AG09319 (cell line): Measurements from ENCODE around the gene HK1.

Experiments used
- DNase-seq: peaks from one replicate; pipeline ENCODE4 v3.0.0-alpha.2; 2010; ENCODE audit warnings: low read depth; ENCODE audit errors: extremely low read depth
- TF ChIP-seq, protein P1 (sequence below): IDR thresholded peaks from 2 replicates; pipeline ENCODE4 v1.5.1; 2011; ENCODE audit warnings: low read depth, mild to moderate bottlenecking, inconsistent platforms, low read length, moderate library complexity

HK1 gene

DNA sequence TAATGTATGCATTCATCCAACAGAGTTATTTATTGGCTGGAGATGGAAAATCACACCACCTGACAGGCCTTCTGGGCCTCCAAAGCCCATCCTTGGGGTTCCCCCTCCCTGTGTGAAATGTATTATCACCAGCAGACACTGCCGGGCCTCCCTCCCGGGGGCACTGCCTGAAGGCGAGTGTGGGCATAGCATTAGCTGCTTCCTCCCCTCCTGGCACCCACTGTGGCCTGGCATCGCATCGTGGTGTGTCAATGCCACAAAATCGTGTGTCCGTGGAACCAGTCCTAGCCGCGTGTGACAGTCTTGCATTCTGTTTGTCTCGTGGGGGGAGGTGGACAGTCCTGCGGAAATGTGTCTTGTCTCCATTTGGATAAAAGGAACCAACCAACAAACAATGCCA lies 123.1 kb downstream of the HK1 start:
- DNase-seq, result no peak
- TF ChIP-seq, protein P1, sequence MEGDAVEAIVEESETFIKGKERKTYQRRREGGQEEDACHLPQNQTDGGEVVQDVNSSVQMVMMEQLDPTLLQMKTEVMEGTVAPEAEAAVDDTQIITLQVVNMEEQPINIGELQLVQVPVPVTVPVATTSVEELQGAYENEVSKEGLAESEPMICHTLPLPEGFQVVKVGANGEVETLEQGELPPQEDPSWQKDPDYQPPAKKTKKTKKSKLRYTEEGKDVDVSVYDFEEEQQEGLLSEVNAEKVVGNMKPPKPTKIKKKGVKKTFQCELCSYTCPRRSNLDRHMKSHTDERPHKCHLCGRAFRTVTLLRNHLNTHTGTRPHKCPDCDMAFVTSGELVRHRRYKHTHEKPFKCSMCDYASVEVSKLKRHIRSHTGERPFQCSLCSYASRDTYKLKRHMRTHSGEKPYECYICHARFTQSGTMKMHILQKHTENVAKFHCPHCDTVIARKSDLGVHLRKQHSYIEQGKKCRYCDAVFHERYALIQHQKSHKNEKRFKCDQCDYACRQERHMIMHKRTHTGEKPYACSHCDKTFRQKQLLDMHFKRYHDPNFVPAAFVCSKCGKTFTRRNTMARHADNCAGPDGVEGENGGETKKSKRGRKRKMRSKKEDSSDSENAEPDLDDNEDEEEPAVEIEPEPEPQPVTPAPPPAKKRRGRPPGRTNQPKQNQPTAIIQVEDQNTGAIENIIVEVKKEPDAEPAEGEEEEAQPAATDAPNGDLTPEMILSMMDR, result no peak

DNA sequence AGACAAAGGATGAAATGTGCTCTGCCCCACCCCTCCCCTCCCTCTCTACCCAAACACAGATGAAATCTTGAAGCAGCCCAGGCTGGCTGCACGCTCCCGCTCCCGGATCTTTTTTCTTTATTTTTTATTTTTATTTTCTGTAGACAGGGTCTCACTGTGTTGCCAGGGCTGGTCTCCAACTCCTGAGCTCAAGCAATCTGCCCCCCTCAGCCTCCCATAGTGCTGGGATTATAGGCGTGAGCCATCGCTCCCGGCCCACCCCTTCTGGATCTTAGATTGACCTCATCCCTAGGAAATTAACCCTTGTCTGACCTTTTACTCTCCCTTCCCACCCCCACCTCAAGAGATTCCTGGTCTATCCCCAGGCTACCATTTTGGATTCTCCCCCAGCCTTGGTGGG lies 124.1 kb downstream of the HK1 start:
- DNase-seq, result no peak
- TF ChIP-seq, protein P1, result no peak

DNA sequence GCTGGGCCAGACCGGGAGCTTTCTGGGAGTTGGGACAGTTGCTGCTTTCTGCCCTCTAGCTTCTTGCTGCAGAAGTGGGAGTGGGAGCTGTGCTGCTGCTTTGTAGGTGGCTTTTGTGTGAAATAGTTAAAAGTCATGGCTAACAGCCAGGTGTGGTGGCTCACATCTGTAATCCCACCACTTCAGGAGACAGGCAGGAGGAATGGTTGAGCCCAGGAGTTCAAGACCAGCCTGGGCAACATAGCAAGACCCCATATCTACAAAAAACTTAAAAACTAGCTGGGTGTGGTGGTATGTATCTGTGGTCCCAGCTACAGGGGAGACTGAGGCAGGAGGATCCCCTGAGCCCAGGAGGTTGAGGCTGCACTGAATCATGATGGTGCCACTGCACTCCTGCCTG lies 124.8 kb downstream of the HK1 start:
- TF ChIP-seq, protein P1, result no peak
- no peak for DNase-seq

DNA sequence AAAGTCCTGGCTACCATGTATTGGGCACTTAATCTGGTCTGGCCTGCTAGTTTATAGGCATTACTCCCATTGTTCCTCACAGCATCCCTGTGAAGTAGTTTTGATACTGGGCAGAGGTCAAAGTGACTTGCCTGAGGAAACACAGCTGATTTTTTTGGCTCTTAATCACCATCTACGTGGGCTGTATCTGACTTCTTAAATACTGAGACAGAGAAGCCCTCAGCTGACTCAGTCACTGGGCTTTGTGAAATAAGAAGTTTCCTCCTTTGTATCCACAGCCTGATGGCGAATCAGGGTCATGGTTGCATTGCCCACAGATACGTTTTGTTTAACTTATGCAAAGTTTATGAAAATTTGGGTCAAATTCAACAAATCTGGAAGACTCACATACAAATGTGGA lies 125.2 kb downstream of the HK1 start:
- no peak for DNase-seq
- TF ChIP-seq, protein P1, result no peak

DNA sequence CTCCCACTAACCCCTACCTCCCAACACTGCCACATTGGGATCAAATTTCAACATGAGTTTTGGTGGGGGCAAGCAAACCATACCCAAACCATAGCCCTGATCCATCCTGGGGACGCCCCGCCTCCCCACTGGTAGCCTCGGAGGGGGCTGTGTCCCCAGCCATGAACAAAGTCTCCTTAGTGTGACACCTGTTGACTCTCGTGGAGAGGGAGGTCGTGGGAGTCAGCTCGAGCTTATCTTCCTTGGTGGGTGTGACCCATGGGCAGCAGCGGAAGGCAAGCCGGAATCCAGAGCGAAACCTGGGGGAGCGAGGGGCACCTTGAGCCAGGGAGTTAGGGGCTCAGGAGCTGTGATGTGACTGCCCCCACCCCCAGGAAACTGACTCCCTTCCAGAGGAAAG lies 126.5 kb downstream of the HK1 start:
- TF ChIP-seq, protein P1, result no peak
- DNase-seq, result no peak

DNA sequence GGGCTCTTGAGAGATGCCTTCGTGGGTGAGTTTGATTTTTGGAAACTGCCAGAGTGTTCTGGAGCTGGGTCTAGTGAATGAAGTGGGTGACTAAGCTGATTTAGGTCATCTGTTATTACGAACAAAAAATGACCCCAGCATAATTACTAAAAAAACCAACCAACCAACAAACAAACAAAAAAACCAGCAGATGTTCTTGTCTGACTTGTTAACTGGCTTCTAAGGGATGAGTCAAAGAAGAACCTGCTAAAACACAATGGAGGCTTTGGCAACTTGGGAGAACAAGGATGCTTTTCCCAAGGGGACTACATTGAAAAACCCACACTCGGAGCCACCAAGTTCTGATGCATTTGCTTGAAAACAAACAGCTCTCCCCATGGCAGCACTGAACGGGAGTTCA lies 126.9 kb downstream of the HK1 start:
- TF ChIP-seq, protein P1, result no peak
- DNase-seq, result no peak

DNA sequence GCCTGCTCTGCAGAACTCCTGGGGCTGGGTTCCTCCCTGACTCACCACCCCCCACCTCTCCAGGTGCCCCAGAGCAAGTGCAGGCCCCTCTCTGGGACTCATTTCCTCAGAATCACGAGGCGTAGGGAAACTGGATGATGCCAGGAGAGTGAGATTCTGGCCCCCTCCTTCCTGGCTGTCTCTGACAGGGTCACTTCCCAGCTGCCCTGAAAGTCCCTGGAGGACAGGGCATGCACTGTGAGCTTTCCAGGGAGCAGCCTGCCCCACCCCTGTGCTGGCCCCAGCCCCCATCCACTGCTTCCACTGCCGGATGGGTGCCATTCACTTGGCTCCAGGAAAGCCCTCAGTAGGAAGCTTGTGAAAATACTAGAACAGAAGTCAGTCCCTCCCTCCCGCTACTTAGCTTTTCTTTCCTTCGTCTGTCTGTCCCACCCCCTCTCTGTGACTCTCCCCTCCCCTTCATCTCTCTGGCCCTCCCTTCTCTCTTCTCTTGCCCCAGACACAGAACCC lies 128.1 kb downstream of the HK1 start:
- TF ChIP-seq, protein P1, result no peak
- no peak for DNase-seq
